ENCODE measurements around the gene WFIKKN2.

Gene WFIKKN2, protein sequence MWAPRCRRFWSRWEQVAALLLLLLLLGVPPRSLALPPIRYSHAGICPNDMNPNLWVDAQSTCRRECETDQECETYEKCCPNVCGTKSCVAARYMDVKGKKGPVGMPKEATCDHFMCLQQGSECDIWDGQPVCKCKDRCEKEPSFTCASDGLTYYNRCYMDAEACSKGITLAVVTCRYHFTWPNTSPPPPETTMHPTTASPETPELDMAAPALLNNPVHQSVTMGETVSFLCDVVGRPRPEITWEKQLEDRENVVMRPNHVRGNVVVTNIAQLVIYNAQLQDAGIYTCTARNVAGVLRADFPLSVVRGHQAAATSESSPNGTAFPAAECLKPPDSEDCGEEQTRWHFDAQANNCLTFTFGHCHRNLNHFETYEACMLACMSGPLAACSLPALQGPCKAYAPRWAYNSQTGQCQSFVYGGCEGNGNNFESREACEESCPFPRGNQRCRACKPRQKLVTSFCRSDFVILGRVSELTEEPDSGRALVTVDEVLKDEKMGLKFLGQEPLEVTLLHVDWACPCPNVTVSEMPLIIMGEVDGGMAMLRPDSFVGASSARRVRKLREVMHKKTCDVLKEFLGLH

DNA sequence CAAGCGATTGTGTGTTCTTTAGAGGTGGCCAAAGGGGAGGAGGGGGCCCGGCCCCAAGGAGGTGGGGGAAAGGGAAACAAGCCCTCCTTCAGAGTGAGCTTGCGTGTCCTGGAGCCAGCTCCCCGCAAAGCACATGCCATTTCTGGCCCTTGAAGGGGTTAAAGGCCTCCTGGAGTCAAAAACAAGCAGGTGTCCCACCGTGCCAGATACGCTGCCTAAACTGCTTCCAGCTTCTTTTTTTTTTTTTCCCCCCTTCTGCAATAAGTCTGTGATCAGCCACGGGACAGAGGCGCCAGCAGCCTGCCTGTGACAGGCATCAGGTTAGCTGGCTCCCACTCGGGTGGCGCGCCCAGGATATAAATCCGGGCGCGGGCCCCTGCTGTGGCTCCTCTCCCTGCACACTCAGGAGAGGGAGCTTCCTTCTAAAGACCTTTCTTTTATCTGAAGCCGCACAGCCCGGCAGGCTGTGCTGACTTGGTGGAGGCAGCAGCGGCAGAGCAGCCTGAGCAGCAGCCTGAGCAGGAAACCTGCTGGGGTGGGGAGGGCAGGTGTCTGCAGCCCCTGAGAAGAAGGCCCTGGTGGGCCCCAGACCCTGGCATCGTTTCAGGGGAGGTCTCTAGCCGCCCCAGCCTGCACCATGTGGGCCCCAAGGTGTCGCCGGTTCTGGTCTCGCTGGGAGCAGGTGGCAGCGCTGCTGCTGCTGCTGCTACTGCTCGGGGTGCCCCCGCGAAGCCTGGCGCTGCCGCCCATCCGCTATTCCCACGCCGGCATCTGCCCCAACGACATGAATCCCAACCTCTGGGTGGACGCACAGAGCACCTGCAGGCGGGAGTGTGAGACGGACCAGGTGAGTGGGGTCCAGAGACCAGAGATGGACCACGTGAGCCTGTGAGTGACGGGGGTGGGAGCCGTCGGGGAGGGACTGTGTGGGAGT, at the start of gene WFIKKN2:
Gene WFIKKN2 (plus strand): TSS at position 286 of the 934 bp plus-strand sequence. CDS start 352 bp downstream, at position 638.
- no peak within 1 kb of the TSS for H3K4me3 Mint-ChIP-seq
- no peak within 1 kb of the TSS for H3K27ac Mint-ChIP-seq
- H3K36me3 Mint-ChIP-seq (ENCODE audit: low read depth), result no peaks in the 10 kb centered on the region
- peaks cover 25% of the 10 kb centered on the region for H3K27me3 Mint-ChIP-seq
- H3K9me3 Mint-ChIP-seq, result no peaks in the 10 kb centered on the region
- peaks cover 12% of the 10 kb centered on the region for H3K4me1 Mint-ChIP-seq (ENCODE audit: low read depth)
- intact Hi-C loops (cut with micrococcal nuclease), result no loop called here

DNA sequence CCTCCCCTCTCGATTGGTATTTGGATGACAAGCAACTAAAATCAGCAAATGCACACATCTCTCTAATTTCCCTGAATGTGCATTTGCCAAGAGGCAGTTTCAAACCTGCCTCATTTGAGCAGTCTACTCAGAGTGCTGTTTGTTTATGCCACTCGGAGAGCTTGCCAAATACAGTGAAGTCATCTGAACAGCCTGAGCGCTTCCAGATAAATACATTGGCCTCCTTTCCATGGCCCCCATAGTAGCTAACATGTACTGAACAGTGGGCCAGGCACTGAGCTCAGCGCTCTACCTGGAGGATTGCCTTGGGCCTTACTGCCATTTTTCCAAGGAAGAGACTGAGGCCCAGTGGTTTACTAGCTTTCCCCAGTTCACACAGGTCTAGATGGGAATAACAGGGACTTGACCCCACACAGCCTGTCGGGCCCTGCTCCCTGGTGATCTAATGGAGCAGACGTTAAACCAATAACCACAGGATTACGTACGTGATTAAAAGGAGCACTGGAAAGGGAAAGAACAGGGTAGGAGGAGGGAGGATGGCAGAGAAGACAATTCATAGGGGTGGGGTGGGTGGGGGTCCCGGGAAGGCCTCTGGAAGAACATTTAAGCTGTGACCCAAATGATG, 49.3 kb upstream of the WFIKKN2 start:
- no peaks in the 10 kb centered on the region for H3K36me3 Mint-ChIP-seq (ENCODE audit: low read depth)
- H3K4me1 Mint-ChIP-seq (ENCODE audit: low read depth), result peaks cover 17% of the 10 kb centered on the region
- intact Hi-C loops (cut with micrococcal nuclease), result no loop called here
- no peak overlapping the region for H3K4me3 Mint-ChIP-seq
- H3K9me3 Mint-ChIP-seq, result no peaks in the 10 kb centered on the region
- peaks cover 14% of the 10 kb centered on the region for H3K27me3 Mint-ChIP-seq
- H3K27ac Mint-ChIP-seq, result no peak overlapping the region

DNA sequence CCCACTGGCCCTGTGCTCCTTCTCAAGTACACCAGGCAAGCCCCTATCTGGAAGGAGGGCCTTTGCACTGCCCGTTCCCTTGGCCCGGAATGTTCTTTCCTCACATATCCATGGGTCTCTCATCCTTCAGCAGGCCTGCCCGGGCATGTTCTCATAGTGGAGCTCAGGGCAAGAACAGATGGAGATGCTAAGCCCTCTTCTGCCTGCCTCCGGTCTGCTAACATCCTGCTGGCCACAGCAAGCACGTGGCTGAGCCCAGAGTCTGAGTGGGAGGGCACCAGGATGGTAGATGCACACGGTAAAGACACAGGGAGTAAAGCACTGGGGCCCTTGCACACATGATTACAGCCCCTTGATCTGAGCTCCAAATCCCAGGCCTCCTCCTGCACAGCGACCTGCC, 48.3 kb upstream of the WFIKKN2 start:
- H3K9me3 Mint-ChIP-seq, result no peaks in the 10 kb centered on the region
- intact Hi-C loops (cut with micrococcal nuclease), result no loop called here
- no peak overlapping the region for H3K27ac Mint-ChIP-seq
- peaks cover 23% of the 10 kb centered on the region for H3K4me1 Mint-ChIP-seq (ENCODE audit: low read depth)
- peaks cover 5% of the 10 kb centered on the region for H3K27me3 Mint-ChIP-seq
- H3K4me3 Mint-ChIP-seq, result no peak overlapping the region
- H3K36me3 Mint-ChIP-seq (ENCODE audit: low read depth), result no peaks in the 10 kb centered on the region

DNA sequence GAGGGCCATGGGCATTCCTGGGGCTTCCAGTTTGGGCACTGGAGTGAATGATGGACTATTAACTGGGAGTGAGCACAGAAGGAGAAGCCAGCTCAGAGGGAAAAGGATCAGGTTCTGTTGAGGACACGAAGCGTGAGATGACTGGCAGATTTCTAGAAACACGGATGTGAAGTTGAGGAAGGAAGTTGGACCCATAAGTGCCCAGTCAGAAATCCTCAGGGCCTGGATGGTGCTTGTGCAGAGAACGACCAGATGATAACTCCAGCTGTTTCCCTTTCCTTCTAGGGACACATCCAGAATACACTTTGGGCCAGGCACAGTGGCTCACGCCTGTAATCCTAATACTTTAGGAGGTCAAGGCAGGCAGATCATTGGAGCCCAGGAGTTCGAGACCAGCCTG, 44.8 kb upstream of the WFIKKN2 start:
- H3K9me3 Mint-ChIP-seq, result no peaks in the 10 kb centered on the region
- H3K4me3 Mint-ChIP-seq, result no peak overlapping the region
- no peaks in the 10 kb centered on the region for H3K27me3 Mint-ChIP-seq
- H3K4me1 Mint-ChIP-seq (ENCODE audit: low read depth), result peaks cover 39% of the 10 kb centered on the region
- H3K36me3 Mint-ChIP-seq (ENCODE audit: low read depth), result no peaks in the 10 kb centered on the region
- peak overlapping the region; percentile 72 for H3K27ac Mint-ChIP-seq
- intact Hi-C loops (cut with micrococcal nuclease), result no loop called here

DNA sequence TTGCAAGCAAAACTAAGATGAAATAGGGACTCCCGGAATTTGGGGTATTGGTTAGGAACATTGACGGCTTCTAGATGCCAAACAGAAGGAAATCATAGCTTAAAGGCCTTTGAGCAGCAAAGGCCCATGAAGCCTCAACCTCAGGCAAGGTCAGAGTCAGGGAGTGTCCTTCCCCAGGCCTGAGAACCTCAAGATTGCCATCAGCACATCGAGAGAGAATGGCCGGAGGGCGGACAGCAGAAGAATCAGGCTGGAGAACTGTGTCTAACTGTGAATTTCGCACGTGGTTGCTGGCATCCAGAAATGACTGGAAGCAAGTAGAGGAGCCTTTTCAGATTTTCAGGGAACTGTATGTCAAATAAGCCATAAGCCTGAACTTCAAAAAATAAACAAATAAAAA, 43.3 kb upstream of the WFIKKN2 start:
- H3K36me3 Mint-ChIP-seq (ENCODE audit: low read depth), result no peaks in the 10 kb centered on the region
- H3K4me3 Mint-ChIP-seq, result no peak overlapping the region
- H3K4me1 Mint-ChIP-seq (ENCODE audit: low read depth), result peaks cover 39% of the 10 kb centered on the region
- intact Hi-C loops (cut with micrococcal nuclease), result no loop called here
- H3K27ac Mint-ChIP-seq, result no peak overlapping the region
- no peaks in the 10 kb centered on the region for H3K9me3 Mint-ChIP-seq
- no peaks in the 10 kb centered on the region for H3K27me3 Mint-ChIP-seq

DNA sequence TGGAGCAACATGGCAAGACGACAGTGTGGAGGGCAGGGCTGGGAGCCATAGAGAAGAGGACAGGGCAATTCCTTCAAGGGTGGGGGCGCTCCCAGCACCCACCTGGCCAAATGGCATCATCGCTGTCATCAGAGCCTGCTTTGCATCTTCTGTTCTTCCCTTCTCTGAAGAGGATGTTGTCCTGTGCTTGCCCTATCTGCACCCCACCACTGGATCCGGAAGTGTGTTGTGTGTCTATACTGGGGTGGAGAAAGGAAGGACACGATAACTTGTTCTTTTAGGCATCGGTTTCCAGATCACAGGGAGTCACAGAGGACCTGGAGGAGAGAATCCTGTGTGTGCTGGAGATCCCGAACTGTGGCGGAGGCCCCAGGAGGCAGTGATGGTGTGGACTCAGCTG, 42.4 kb upstream of the WFIKKN2 start:
- Mint-ChIP-seq H3K27me3 (no peaks in the 10 kb centered on the region), H3K27ac (peak overlapping the region; percentile 69), H3K4me1 (ENCODE audit: low read depth) (peaks cover 36% of the 10 kb centered on the region), H3K9me3 (no peaks in the 10 kb centered on the region), H3K36me3 (ENCODE audit: low read depth) (no peaks in the 10 kb centered on the region), H3K4me3 (no peak overlapping the region)
- intact Hi-C loops (cut with micrococcal nuclease), result no loop called here

DNA sequence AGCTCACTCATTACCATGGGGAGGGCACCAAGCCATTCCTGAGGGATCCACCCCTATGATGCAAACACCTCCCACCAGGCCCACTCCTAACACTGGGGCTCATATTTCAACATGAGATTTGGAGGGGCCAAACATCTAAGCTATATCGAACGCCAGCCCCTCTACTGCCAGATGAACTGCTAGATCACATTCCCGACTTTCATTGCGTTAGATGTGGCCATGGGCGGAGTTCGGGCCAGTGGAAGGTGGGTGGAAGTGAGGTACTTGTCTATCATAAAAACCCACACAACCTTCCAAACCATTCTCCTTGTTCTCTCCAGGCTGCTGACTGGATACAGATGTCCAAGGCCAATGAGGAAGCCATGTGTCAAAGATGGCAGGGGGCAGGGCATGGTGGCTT, 41.0 kb upstream of the WFIKKN2 start:
- intact Hi-C loops (cut with micrococcal nuclease), result no loop called here
- Mint-ChIP-seq H3K27me3 (no peaks in the 10 kb centered on the region), H3K27ac (no peak overlapping the region), H3K4me1 (ENCODE audit: low read depth) (peaks cover 34% of the 10 kb centered on the region), H3K9me3 (no peaks in the 10 kb centered on the region), H3K36me3 (ENCODE audit: low read depth) (no peaks in the 10 kb centered on the region), H3K4me3 (no peak overlapping the region)

DNA sequence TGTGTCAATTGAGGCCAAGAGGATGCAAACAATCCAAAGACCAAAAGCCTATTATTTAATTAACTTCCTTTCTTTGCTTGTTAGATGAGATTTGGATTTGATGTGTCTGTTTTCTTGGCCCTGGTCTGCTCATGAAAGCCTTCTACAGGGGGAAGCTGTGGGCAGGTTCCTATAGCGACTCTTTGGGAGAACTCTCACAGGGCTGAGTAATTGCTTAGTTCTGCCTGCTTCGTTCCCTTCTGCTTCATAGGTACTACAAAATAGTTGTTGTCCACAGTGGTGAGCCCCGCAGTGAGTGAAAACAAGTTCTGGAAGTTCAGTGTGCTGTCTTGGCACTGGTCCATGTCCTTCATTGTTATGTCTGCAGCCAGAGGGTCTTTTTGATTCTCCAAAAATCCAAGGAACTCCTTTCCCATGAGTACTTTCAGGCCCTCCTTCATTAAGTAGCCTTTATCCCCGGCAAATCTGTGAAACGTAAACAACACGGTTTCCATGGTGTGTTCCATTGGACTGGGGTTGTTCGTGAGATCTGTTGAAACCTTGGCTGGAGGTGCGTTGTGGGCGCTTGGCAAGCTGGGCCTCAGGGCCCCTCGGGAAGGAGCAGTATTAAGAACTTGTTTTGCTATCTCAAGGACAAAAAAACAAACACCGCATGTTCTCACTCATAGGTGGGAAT, 38.1 kb upstream of the WFIKKN2 start:
- Mint-ChIP-seq H3K27ac (no peak overlapping the region), H3K4me3 (no peak overlapping the region), H3K4me1 (ENCODE audit: low read depth) (peaks cover 22% of the 10 kb centered on the region), H3K27me3 (no peaks in the 10 kb centered on the region), H3K9me3 (no peaks in the 10 kb centered on the region), H3K36me3 (ENCODE audit: low read depth) (no peaks in the 10 kb centered on the region)
- intact Hi-C loops (cut with micrococcal nuclease), result no loop called here

DNA sequence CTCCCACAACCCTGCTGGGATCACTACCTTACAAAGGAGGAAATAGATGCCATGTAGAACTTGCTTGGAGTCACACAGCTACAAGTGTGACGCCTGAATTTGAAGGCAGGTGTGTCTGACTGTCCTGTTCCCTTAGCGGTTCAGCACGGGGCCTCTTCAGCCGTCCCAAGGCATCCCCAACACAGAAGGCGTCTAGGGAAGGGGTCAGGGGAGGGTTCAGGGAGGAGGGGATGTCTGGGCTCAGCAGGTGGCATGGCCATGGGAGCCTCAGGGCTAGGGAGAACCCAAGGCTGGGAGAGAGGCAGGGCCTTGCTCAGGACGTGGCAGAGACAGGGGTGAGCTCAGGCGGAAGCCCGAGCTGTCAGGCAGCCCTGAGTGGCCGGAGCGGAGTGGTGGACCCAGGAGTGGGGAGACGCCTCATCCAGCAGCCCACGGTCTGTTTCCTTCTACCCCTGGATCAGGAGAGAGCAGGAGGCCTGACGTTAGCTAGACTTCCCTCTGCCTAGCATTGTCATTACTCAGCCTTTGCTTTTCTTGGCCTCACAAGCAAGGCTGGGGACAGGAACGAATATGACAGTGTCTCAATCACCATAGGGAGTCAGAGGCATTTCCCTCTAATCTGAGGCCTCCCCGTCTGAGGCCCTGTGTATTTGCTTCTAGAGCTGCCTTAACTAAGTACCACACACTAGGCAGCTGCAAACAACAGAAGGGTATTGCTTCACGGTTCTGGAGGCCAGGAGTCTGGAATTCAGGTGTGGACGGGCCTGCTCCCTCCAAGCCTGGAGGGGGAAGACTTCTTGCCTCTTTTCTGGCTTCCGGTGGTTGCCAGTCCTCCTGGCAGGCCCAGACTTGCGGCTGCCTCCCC, 36.7 kb upstream of the WFIKKN2 start:
- H3K9me3 Mint-ChIP-seq, result no peaks in the 10 kb centered on the region
- peaks cover 8% of the 10 kb centered on the region for H3K4me1 Mint-ChIP-seq (ENCODE audit: low read depth)
- no peaks in the 10 kb centered on the region for H3K27me3 Mint-ChIP-seq
- no peak overlapping the region for H3K4me3 Mint-ChIP-seq
- no peak overlapping the region for H3K27ac Mint-ChIP-seq
- no peaks in the 10 kb centered on the region for H3K36me3 Mint-ChIP-seq (ENCODE audit: low read depth)
- intact Hi-C loops (cut with micrococcal nuclease), result no loop called here

DNA sequence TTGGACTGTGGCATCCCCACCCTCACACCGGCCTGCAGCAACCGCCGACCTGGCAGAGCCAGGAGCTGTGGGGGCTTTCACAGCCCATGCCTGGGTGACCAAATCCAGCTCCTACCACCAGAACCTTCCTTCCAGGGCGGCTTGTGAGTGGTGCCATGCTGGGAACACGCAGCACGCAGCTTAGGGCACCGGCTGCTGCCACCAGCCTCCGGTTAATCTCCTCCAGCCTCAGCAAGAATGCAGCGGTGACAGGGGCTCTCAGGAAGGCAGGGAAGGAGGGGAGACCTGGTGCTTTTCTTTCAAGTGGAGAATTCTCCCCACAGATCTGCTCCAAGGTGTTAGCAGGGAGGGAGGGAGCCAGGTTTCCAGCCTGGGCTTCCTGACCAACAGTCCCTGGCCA, 35.8 kb upstream of the WFIKKN2 start:
- Mint-ChIP-seq H3K4me3 (no peak overlapping the region), H3K27ac (no peak overlapping the region), H3K36me3 (ENCODE audit: low read depth) (no peaks in the 10 kb centered on the region), H3K9me3 (no peaks in the 10 kb centered on the region), H3K4me1 (ENCODE audit: low read depth) (peaks cover 7% of the 10 kb centered on the region), H3K27me3 (no peaks in the 10 kb centered on the region)
- intact Hi-C loops (cut with micrococcal nuclease), result no loop called here

DNA sequence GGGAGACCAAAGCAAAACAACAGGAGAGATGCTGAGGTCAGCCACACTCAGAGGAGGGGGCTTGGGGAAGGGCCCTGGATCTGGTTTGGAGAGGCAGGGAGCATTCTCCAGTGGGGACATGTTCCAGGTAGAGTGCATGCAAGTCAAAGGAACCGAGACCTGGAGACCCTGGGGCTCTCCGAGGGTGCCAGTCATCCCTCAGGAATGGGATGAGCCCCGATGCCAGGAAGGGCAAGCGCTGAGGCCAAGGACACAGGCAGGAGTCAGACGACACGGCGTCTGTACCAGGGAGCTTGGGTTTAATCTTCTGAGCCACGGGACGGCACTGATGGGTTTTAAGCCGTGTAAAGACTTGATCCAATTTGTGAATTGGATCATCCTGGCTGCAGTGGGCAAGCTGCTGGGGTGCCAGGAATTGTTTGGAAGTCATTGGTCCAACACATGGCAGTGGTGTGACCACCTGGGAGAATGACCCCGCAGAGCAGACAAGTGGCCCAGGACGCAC, 35.1 kb upstream of the WFIKKN2 start:
- intact Hi-C loops (cut with micrococcal nuclease), result no loop called here
- Mint-ChIP-seq H3K36me3 (ENCODE audit: low read depth) (no peaks in the 10 kb centered on the region), H3K27me3 (no peaks in the 10 kb centered on the region), H3K9me3 (no peaks in the 10 kb centered on the region), H3K4me3 (no peak overlapping the region), H3K4me1 (ENCODE audit: low read depth) (peaks cover 7% of the 10 kb centered on the region), H3K27ac (no peak overlapping the region)

DNA sequence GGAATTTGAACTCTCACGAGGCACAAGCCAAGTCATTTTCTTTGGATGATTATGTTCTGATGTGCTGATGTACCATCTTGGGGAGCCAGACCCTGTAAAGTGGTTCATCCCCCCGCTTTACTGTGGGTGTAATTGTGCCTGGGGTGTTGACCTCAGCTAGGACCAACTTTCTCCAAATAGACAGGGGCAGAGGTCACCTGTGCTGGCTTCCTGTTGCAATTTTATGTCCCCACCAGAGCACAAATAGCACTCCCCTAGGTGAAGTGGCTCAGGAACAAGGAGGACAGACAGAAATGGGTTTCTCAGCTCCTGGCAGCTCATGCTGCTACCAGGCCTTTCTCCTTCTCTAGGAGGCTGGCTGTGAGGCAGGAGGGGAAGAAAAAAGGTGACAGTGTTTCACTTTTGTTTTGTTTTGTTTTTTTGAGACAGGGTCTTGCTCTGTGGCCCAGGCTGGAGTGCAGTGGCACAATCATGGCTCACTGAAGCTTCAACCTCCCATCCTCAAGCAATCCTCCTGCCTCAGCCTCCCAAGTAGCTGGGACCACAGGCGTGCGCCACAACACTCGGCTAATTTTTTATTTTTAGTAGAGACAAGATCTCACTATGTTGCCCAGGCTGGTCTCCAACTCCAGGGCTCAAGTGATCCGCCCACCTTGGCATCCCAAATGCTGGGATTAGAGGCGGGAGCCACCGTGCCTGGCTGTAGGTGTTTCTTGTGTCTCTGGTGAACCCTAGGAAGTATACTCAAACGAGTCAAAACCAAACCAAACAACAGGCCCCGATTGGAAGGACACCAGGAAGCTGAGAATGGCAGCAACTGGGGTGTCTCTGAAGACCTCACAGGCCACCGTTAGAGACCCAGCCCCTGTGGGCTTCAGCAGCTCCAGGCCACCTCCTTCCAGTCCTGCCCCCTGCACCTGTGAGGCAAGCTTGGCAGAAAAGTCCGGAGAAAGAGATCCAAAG, 32.5 kb upstream of the WFIKKN2 start:
- intact Hi-C loops (cut with micrococcal nuclease), result no loop called here
- Mint-ChIP-seq H3K27me3 (no peaks in the 10 kb centered on the region), H3K9me3 (no peaks in the 10 kb centered on the region), H3K27ac (no peak overlapping the region), H3K4me1 (ENCODE audit: low read depth) (peaks cover 7% of the 10 kb centered on the region), H3K4me3 (no peak overlapping the region), H3K36me3 (ENCODE audit: low read depth) (no peaks in the 10 kb centered on the region)
